ENCODE measurements around the gene C5orf24. TPM values are rescaled to one million over a fixed set of nuclear protein-coding genes. Genes with fewer than 3 reads are reported as not detected.
A peak's percentile ranks its signal among the peaks of the same experiment; 100 is the strongest.

C5orf24 gene
- total and polyA plus RNA-seq, 10 of the 15 experiments (the other 5 are each of a cell fraction or from before 2014, with no cell fraction given) = 5.4 to 26.8 (median 15.6) TPM

DNA sequence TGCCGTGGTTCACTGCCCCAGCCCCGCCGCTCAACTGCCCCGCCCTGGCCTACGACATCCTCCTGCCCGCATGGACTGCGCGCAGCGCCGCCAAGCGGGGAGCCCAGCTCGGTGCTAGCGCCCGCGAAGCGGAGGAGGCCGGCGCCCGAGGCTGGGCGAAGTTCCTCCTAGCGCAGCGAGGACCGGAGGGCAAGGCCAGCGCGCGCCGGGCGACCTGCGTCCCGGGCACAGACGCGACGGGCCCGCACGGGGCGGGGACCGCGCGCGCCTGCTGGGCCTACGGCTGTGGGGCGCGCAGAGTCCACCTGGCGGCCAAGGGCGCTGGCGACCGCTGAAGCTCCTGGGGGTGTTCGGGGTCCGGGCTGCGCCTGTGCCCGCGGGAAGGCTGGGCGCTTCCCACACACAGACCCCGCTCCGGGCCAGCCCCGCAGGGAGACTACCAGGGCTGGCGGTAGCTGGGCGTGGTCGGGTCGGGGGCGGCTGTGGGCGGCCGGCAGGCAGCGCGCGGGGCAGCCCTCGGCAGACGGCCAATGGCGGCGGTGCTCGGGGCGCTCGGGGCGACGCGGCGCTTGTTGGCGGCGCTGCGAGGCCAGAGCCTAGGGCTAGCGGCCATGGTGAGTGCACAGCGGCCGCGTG lies 59.0 kb downstream of the C5orf24 start, which contains the start of gene PCBD2 (continued):
- TF ChIP-seq PRDM15 (CRISPR knock-in tag; IDR thresholded peaks at IDR 0.05) (no peak), PAX5 (IDR thresholded peaks at IDR 0.05; ENCODE audit: borderline replicate concordance, low read depth, low read length) (peak; percentile 78; the same call in 1 of the 2 replicates), KAT2A (conservative IDR thresholded peaks at IDR 0.05; ENCODE audit: control insufficient read depth, low read depth, low read length) (no peak), TARDBP (IDR thresholded peaks at IDR 0.05; ENCODE audit: borderline replicate concordance) (no peak; the same call in 1 of the 2 replicates), CTCF (IDR thresholded peaks at IDR 0.05 in 2 of 3, conservative IDR thresholded peaks at IDR 0.05 in 1 of 3; ENCODE audit: control insufficient read depth in 2 of 3, extremely low read depth in 1 of 3, insufficient read depth in 1 of 3, low read depth in 3 of 3, low read length in 3 of 3) (peak; percentile 97 to 98 (median 98)), GABPA (IDR thresholded peaks at IDR 0.05; ENCODE audit: low read depth) (no peak), TCF7 (IDR thresholded peaks at IDR 0.05; ENCODE audit: borderline replicate concordance) (0 out of 2 replicates have a peak, but pooled peaks have one; percentile 7), EZH2 (IDR thresholded peaks at IDR 0.05; ENCODE audit: borderline replicate concordance, control insufficient read depth, low read depth, low read length) (no peak), RB1 (IDR thresholded peaks at IDR 0.05; ENCODE audit: borderline replicate concordance) (peak; percentile 92; the same call in 1 of the 2 replicates), HDAC6 (IDR thresholded peaks at IDR 0.05; ENCODE audit: unreplicated experiment) (peak; percentile 89), BCL11A (IDR thresholded peaks at IDR 0.05; ENCODE audit: low read depth, low read length) (peak; percentile 21; the same call in 1 of the 2 replicates), GATAD2B (conservative IDR thresholded peaks at IDR 0.05; ENCODE audit: low read depth) (peak; percentile 97), ASH2L (IDR thresholded peaks at IDR 0.05; ENCODE audit: borderline replicate concordance, low read depth) (0 out of 2 replicates have a peak, but pooled peaks have one; percentile 68), EED (IDR thresholded peaks at IDR 0.05; ENCODE audit: low read depth) (peak; percentile 23), NRF1 (conservative IDR thresholded peaks at IDR 0.05; ENCODE audit: low read depth, low read length) (no peak), DPF2 (IDR thresholded peaks at IDR 0.05) (peak; percentile 96), SKIL (IDR thresholded peaks at IDR 0.05; ENCODE audit: low read depth, poor library complexity, severe bottlenecking) (no peak)
- TF ChIP-seq, protein P1, sequence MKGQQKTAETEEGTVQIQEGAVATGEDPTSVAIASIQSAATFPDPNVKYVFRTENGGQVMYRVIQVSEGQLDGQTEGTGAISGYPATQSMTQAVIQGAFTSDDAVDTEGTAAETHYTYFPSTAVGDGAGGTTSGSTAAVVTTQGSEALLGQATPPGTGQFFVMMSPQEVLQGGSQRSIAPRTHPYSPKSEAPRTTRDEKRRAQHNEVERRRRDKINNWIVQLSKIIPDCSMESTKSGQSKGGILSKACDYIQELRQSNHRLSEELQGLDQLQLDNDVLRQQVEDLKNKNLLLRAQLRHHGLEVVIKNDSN (IDR thresholded peaks at IDR 0.05; ENCODE audit: borderline replicate concordance, extremely low read length, insufficient read depth, low read depth, low read length) = no peak
- TF ChIP-seq, protein P2, sequence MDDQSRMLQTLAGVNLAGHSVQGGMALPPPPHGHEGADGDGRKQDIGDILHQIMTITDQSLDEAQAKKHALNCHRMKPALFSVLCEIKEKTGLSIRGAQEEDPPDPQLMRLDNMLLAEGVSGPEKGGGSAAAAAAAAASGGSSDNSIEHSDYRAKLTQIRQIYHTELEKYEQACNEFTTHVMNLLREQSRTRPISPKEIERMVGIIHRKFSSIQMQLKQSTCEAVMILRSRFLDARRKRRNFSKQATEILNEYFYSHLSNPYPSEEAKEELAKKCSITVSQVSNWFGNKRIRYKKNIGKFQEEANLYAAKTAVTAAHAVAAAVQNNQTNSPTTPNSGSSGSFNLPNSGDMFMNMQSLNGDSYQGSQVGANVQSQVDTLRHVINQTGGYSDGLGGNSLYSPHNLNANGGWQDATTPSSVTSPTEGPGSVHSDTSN (IDR thresholded peaks at IDR 0.05; ENCODE audit: insufficient replicate concordance, low read depth, low read length) = no peak

All from GM12878 (cell line).